ENCODE results near the gene IER3IP1.

- TF ChIP-seq CTCF (IDR thresholded peaks at IDR 0.05; ENCODE audit: poor library complexity, severe bottlenecking) (no peak), EZH2 (IDR thresholded peaks at IDR 0.05; ENCODE audit: borderline replicate concordance, insufficient read depth, low read length, poor library complexity, severe bottlenecking) (no peak), TAF1 (IDR thresholded peaks at IDR 0.05; ENCODE audit: low read depth) (no peak), POLR2AphosphoS5 (IDR thresholded peaks at IDR 0.05) (no peak)
- TF ChIP-seq, protein P1, sequence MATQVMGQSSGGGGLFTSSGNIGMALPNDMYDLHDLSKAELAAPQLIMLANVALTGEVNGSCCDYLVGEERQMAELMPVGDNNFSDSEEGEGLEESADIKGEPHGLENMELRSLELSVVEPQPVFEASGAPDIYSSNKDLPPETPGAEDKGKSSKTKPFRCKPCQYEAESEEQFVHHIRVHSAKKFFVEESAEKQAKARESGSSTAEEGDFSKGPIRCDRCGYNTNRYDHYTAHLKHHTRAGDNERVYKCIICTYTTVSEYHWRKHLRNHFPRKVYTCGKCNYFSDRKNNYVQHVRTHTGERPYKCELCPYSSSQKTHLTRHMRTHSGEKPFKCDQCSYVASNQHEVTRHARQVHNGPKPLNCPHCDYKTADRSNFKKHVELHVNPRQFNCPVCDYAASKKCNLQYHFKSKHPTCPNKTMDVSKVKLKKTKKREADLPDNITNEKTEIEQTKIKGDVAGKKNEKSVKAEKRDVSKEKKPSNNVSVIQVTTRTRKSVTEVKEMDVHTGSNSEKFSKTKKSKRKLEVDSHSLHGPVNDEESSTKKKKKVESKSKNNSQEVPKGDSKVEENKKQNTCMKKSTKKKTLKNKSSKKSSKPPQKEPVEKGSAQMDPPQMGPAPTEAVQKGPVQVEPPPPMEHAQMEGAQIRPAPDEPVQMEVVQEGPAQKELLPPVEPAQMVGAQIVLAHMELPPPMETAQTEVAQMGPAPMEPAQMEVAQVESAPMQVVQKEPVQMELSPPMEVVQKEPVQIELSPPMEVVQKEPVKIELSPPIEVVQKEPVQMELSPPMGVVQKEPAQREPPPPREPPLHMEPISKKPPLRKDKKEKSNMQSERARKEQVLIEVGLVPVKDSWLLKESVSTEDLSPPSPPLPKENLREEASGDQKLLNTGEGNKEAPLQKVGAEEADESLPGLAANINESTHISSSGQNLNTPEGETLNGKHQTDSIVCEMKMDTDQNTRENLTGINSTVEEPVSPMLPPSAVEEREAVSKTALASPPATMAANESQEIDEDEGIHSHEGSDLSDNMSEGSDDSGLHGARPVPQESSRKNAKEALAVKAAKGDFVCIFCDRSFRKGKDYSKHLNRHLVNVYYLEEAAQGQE (IDR thresholded peaks at IDR 0.05; ENCODE audit: borderline replicate concordance): no peak
These were observed 61.0 kb downstream of the IER3IP1 start for GRCh38 chr18:47115205-47115604.
